ENCODE data around the gene TPBG. TPM values are rescaled to one million over a fixed set of nuclear protein-coding genes. Genes with fewer than 3 reads are reported as not detected.

Gene TPBG
- total and polyA plus RNA-seq, 7 donors: 0.47 to 3.0 (median 1.3) TPM

DNA sequence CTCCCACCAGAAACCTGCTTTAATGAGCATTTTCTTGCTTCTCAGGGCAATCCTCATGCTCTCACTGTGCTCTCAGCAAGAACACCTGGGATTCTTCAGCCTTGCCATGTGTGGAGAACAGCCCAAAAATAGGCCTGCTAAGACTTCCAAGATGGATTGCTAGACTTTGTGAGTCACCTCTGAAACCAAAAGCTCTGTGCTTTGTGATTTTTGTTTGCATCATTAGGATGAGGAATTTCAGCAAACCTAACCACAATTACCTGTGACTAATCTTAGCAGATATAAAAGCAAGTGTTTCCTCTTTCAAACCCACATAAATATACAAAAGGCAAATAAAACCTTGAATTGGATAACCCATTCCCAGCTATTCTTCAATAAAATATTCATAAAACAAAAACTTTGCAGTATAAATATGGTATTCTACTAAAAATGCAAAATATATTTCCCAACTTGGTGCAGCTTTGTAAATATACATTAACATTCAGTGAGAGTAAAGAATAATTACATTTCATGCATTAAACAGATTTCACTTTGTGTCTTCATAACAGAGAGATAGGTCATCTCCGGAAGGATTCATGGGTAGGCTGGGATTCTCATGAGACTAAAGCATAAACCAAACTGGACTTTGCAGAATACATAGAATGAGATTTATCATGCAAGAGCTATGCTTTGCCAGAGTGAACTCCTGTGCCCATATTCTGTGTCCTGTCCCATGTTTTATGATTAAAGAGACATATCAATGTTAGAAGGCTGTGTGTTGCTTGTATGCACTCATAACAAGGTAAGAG is 33.5 kb downstream of the TPBG start:
- Histone ChIP-seq H3K36me3 (ENCODE audit: insufficient read depth in 1 of 2, low read depth in 1 of 2) (no peaks in the 10 kb centered on the region), H3K27me3 (ENCODE audit: insufficient read depth in 3 of 3, low read length in 2 of 3) (no peaks in the 10 kb centered on the region), H3K4me3 (no peak overlapping the region), H3K9me3 (no peaks in the 10 kb centered on the region), H3K4me1 (no peaks in the 10 kb centered on the region), H3K27ac (no peak overlapping the region)
- 87 to 94% (median 89%) methylated on average over 1 of the region's 1 CpG for WGBS, 3 donors
- DNase-seq (no peak), ATAC-seq (no peak)
- TF ChIP-seq, protein P1, sequence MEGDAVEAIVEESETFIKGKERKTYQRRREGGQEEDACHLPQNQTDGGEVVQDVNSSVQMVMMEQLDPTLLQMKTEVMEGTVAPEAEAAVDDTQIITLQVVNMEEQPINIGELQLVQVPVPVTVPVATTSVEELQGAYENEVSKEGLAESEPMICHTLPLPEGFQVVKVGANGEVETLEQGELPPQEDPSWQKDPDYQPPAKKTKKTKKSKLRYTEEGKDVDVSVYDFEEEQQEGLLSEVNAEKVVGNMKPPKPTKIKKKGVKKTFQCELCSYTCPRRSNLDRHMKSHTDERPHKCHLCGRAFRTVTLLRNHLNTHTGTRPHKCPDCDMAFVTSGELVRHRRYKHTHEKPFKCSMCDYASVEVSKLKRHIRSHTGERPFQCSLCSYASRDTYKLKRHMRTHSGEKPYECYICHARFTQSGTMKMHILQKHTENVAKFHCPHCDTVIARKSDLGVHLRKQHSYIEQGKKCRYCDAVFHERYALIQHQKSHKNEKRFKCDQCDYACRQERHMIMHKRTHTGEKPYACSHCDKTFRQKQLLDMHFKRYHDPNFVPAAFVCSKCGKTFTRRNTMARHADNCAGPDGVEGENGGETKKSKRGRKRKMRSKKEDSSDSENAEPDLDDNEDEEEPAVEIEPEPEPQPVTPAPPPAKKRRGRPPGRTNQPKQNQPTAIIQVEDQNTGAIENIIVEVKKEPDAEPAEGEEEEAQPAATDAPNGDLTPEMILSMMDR (IDR thresholded peaks at IDR 0.05): no peak
- intact Hi-C loops (cut with DNase I): no loop called here

DNA sequence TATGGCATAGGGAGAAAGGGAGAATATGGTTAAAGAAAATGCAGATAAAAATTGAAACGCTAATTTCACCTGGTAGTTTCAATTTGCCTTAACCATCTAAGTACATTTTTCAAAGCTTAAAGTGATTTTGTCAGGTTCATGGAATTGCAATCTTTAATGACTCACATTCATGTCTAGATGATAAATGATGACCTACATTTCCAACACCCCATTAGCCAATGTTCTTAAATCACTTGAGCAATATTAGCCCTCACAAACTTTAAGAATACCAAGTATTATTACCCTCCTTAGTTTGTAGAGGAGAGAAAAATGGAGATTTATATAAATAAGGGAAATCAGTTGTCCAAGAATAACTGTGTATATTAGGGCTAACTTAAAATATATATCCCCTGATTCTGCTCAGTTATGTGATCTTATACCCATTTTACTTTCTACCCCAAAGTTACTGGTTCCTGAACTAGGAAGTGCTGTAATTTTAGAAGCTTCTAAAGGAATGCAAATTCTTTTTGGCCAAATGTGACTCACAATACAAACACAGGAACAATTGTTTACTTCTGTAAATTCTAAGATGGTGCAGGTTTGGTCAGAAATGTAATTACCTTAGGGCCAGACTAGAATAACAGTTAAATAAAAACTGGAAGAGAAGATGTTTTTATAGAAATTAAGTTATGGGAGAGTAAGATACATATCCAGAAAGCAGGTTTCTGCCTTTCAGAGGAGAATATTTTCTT is 34.5 kb downstream of the TPBG start:
- Histone ChIP-seq H3K36me3 (ENCODE audit: insufficient read depth in 1 of 2, low read depth in 1 of 2) (no peaks in the 10 kb centered on the region), H3K27me3 (ENCODE audit: insufficient read depth in 3 of 3, low read length in 2 of 3) (no peaks in the 10 kb centered on the region), H3K27ac (no peak overlapping the region), H3K4me3 (no peak overlapping the region), H3K4me1 (no peaks in the 10 kb centered on the region), H3K9me3 (no peaks in the 10 kb centered on the region)
- TF ChIP-seq, protein P1 (IDR thresholded peaks at IDR 0.05): no peak
- 87 to 97% (median 91%) methylated on average over 1 of the region's 1 CpG for WGBS, 3 donors
- ATAC-seq (no peak), DNase-seq (no peak)
- intact Hi-C loops (cut with DNase I): no loop called here

DNA sequence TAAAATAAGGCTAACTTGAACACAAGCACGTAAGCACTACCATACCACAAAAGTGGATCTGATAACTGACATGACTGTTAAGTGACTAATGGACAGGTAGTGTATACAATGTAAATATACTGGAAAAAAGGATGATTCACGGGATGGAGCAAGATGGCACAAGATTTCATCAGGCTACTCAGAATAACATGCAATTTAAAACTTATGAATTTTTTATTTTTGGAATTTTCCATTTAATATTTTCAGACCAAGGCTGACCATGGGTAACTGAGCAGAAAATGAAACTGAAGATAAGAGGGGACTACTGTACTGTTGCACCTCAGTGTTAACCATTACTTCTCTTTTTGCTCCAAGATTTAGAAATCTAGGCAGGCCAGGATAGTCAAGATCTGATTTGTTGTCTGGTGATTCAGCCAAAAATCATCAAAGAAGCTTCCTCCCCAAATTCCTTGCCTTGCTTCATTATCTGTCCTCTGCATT is 45.4 kb downstream of the TPBG start:
- no peak overlapping the region for H3K27ac ChIP-seq
- no peaks in the 10 kb centered on the region for H3K4me1 ChIP-seq
- H3K27me3 ChIP-seq (ENCODE audit: insufficient read depth in 3 of 3, low read length in 2 of 3): no peaks in the 10 kb centered on the region
- H3K4me3 ChIP-seq: no peak overlapping the region
- DNase-seq (no peak), ATAC-seq (no peak)
- H3K36me3 ChIP-seq (ENCODE audit: insufficient read depth in 1 of 2, low read depth in 1 of 2): no peaks in the 10 kb centered on the region
- TF ChIP-seq, protein P1 (IDR thresholded peaks at IDR 0.05): no peak
- WGBS, 3 donors: 85 to 88% (median 87%) methylated on average over 2 of the region's 2 CpGs
- intact Hi-C loops (cut with DNase I): no loop called here
- H3K9me3 ChIP-seq: no peaks in the 10 kb centered on the region

DNA sequence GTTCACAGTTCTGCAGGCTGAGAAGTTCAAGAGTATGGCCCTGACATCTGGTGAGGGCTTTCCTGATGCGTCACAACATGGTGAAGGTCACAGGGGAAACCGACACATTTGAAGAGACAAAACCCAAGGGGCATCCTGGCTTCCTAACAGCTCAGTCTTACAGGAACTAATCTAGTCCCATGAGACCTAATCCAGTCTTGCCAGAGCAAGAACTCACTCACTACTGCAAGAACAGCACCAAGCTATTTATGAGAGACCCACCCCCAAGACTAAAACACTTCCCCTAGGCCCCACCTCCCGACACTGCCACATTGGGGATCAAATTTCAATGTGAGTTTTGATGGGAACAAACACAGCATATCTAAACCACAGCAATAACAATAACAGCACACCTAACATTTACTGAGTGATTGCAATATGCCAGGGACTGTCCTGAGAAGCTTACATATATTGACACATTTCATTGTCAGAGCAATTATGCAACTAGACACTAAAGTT is 46.6 kb downstream of the TPBG start:
- Histone ChIP-seq H3K27me3 (ENCODE audit: insufficient read depth in 3 of 3, low read length in 2 of 3) (no peaks in the 10 kb centered on the region), H3K36me3 (ENCODE audit: insufficient read depth in 1 of 2, low read depth in 1 of 2) (no peaks in the 10 kb centered on the region), H3K27ac (no peak overlapping the region), H3K4me1 (no peaks in the 10 kb centered on the region), H3K4me3 (no peak overlapping the region), H3K9me3 (no peaks in the 10 kb centered on the region)
- TF ChIP-seq, protein P1 (IDR thresholded peaks at IDR 0.05): no peak
- intact Hi-C loops (cut with DNase I): no loop called here
- DNase-seq (no peak), ATAC-seq (no peak)
- WGBS, 3 donors: 59 to 73% (median 66%) methylated on average over 3 of the region's 3 CpGs
